ENCODE results near the gene PCED1B.

GRCh38 chr12:47200446-47200845 lies 121.0 kb downstream of the PCED1B start:
- TF ChIP-seq CTCF (IDR thresholded peaks at IDR 0.05) (no peak), POLR2A (IDR thresholded peaks at IDR 0.05) (no peak)
